Upper lobe of left lung (tissue), 4 donors: ENCODE results near the gene CHCHD3.

Experiments used
- EP300 ChIP-seq, 4 donors: sonication (generic); formaldehyde crosslinking; IDR thresholded peaks; one replicate each; pipeline ENCODE4 v1.5.1; 2017; ENCODE audit warnings: antibody characterized with exemption in 4 of 4, control low read depth in 2 of 4
- POLR2A ChIP-seq, 4 donors: fragments of 450-650 bp; IDR thresholded peaks; one replicate each; pipeline ENCODE4 v1.5.1; 2016 to 2017; ENCODE audit warnings: antibody characterized with exemption in 4 of 4, mild to moderate bottlenecking in 2 of 4
- POLR2AphosphoS5 ChIP-seq, 2 donors: sonication (generic); formaldehyde crosslinking; IDR thresholded peaks; one replicate each; pipeline ENCODE4 v1.5.1; 2017; ENCODE audit warnings: antibody characterized with exemption in 2 of 2
- TF ChIP-seq, protein P1 (sequence below), 6 experiments: fragments of 450-650 bp in 4 of 6; fragments of 200-600 bp in 2 of 6; sonication (generic) in 2 of 6; IDR thresholded peaks; one replicate each; pipeline ENCODE4 v1.5.1; 2016 to 2019; ENCODE audit warnings: antibody characterized with exemption in 6 of 6

DNA sequence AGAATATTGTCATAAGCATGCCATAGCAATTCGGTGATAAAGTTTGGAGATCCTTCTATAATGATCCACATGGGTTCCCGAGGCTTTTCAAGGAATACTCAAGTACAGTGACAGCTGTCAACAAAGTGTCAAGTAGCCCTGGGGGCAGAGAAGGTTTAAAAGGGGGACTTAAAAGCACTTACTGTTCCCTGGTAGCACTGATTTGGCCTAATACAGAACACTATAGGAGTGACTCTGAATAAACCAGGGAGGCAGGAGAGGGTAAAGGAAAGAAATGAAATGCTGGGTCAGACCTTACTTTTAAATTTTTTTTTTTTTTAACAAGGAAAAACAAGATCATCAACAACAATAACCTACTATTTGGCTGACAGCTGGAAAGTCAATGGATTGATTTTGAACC is 20.1 kb downstream of the CHCHD3 start:
- TF ChIP-seq, protein P1, sequence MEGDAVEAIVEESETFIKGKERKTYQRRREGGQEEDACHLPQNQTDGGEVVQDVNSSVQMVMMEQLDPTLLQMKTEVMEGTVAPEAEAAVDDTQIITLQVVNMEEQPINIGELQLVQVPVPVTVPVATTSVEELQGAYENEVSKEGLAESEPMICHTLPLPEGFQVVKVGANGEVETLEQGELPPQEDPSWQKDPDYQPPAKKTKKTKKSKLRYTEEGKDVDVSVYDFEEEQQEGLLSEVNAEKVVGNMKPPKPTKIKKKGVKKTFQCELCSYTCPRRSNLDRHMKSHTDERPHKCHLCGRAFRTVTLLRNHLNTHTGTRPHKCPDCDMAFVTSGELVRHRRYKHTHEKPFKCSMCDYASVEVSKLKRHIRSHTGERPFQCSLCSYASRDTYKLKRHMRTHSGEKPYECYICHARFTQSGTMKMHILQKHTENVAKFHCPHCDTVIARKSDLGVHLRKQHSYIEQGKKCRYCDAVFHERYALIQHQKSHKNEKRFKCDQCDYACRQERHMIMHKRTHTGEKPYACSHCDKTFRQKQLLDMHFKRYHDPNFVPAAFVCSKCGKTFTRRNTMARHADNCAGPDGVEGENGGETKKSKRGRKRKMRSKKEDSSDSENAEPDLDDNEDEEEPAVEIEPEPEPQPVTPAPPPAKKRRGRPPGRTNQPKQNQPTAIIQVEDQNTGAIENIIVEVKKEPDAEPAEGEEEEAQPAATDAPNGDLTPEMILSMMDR (IDR thresholded peaks at IDR 0.05): no peak
- TF ChIP-seq POLR2A (IDR thresholded peaks at IDR 0.05): no peak
- no peak for TF ChIP-seq POLR2AphosphoS5 (IDR thresholded peaks at IDR 0.05)
- TF ChIP-seq EP300 (IDR thresholded peaks at IDR 0.05): no peak
